Hematopoietic multipotent progenitor cell (in vitro differentiated cells): ENCODE results near the gene RIN3. TPM values are rescaled to one million over a fixed set of nuclear protein-coding genes. Genes with fewer than 3 reads are reported as not detected.

Experiments
- DNase-seq, 3 donors: peaks; one replicate each; pipeline ENCODE4 v3.0.0-alpha.2; 2011 to 2015; ENCODE audit warnings: low read depth in 2 of 3, low spot score in 2 of 3
- total RNA-seq: library from RNA; depleted of rRNA; stranded (reverse); fragments of >200 nt; gene quantifications from one replicate; pipeline ENCODE4 v1.2.3, GENCODE V29; 2012

RIN3 gene
- total RNA-seq, 1 donor = 73.5 TPM

GRCh38 chr14:92505826-92506225, 7.8 kb upstream of the RIN3 start:
- no peak for DNase-seq

DNA sequence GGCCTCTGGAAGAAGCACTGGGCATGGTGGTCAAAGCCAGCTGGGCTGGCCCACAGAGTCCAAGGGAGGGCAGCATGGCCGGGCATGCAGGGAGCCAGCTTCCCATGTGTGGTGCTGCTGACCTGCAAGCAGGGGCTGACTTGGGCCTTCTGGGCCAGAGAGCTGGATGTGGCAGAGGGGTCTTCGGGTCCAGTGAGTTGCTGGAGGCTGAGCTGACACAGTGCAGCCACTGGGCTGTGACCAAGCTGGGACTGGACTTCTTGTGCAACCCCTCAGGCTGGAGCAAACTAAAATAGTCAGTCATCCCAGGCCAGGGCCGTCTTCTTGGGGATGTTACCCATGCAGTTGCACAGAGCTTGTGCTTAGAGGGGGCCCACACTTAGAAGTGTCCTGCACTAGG, 7.3 kb upstream of the RIN3 start:
- no peak for DNase-seq

DNA sequence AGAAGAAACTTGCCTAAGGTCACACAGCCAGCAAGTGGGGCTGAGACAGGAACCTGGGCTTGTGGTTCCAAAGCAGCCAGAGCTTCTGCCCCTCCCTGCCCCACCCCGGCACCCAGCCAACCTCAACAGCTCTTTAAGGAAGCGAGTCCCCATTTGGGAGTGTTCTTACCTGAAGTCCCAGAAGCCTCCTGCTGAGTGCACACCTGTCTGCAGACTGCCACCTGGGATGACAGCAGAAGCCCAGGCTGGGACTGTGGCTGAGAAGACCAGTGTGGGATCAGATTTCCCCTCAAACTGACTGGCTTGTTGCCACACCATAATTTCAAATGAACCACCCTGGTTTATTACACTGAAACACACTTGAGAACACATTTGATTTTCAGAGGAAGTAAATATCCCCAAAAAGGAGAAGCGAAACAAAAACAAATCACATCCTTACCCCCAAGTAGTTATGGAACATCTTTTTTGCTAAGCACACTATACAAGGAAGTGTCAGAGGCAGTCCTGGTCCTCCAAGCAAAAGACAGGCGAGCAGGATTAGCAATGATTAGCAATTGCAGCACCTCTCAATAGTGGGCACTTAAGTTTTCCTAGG, 6.3 kb upstream of the RIN3 start:
- peak in 1 of 3 donors; percentile 72 for DNase-seq

DNA sequence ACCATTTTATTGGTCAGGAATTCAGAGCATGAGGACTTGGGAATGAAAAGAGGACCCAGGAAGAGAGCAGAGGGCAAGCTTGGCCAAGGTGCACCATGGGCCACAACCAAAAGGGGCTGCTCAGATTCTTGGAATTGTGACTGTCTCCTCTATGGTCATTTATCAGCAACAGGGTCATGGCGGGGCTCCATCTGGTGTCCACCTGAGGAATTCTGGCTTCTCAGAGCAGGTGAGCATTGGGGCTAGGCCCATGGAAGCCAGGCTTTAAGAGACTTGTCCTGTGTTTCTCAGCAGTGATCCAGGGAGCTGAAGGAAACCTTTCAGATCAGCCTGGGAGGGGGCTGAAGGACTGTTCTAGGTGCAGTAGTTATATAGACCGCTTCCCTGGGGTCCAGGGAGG, 2.6 kb upstream of the RIN3 start:
- DNase-seq = no peak

DNA sequence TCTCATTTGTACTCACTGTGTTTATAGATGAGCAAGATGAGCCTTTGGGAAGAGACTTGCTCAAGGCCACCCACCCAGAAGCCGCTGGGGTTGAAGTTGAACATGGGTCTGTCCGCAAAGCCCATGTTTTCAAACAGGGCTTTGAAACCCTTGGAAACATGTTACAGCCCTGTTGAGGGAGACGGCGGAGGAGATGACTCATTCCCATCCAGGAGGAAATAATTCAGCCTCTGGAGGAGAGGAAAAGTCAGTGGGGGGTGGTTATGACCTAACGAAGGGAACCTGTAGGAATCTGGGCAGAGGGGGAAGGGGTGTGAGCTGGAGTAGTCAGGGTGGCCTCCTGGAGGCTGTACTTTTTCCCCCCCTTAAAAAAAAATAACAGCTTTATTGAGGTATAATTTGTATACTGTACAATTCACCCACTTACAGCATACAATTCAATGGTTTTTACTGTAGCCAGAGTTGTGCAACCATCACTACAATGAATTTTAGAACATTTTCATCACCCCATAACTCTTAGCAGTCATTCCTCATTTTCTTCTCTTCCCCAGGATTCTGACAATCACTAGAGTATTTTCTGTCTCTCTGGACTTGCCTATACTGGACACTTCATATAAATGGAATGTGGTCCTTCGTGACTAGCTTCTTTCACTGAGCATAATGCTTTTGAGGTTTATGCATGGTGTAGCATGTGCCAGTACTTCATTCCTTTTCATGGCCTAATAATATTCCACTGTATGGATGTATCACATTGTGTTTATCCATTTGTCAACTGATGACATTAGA, 1.9 kb upstream of the RIN3 start:
- no peak for DNase-seq

- no peak for DNase-seq
Observed at GRCh38 chr14:92512807-92513203, 776 bp upstream of the RIN3 start.

GRCh38 chr14:92513966-92514843, 624 bp downstream of the RIN3 start:
- peak in 1 of 3 donors; percentile 21 for DNase-seq

DNA sequence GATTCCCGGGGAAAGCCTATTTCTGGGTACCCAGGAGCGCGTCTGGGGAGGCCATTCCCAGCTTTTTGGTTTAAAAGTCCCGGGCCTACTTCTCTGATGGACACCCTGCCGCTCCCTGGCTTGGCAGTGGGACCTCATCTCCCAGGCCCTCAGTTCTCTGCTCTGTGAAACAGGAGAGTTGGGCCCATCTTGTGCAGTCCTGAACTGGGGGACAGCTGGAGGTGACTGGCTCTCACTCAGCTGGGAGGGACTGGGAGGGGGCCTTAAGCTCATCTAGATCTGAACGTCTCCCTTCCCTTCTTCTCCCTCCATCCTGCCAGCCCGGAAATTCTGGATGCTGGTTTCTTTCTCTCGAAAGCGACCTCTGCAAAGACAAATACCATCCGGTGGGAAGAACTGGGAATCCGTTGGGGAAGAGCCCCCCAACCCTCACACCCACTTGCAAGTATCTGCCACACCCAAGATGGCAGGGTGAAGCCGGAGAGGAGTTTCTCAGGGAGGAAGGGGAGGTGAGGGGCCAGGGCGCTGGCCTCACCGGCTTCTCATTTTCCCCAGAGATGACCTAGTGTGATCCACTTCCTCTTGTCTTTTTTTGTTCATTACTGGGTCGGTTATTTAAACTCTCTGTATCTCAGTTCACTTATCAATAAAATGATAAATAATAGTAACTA, 1.4 kb downstream of the RIN3 start:
- no peak for DNase-seq

- peak in 1 of 3 donors; percentile 25 for DNase-seq
Observed at GRCh38 chr14:92515546-92516343, 2.2 kb downstream of the RIN3 start.

DNA sequence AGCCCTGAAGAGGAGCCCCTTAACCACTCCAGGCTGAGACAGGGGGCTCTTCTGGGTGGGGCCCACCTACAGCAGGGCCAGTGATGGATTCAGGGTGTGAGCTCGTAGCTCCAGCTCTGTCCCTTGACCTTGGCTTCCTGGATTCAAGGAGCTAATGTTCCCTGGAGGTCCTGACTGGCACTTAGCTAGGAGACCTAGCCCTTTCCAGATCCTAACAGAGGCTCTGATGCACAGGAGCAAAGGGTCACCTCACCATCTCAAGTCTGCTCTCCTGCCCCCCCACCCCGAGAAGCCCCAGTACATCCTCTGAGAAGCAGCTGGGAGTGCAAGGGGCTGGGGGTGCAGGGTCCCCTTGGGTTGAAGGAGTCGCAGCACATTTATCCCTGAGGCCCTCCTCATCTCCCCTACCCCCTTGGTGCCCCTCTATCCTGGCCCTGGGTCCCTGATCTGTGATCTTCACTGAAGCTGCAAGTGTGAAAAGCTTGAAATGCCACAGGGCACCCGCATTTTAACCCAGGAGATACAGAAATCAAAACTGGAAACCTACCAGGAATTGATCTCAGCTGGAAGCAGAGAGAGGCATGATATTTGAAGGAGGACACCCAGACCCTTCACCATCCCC, 2.9 kb downstream of the RIN3 start:
- DNase-seq = no peak

GRCh38 chr14:92516966-92517506, 3.5 kb downstream of the RIN3 start:
- DNase-seq = no peak

- no peak for DNase-seq
Observed at GRCh38 chr14:92517761-92518160, 4.2 kb downstream of the RIN3 start.

DNA sequence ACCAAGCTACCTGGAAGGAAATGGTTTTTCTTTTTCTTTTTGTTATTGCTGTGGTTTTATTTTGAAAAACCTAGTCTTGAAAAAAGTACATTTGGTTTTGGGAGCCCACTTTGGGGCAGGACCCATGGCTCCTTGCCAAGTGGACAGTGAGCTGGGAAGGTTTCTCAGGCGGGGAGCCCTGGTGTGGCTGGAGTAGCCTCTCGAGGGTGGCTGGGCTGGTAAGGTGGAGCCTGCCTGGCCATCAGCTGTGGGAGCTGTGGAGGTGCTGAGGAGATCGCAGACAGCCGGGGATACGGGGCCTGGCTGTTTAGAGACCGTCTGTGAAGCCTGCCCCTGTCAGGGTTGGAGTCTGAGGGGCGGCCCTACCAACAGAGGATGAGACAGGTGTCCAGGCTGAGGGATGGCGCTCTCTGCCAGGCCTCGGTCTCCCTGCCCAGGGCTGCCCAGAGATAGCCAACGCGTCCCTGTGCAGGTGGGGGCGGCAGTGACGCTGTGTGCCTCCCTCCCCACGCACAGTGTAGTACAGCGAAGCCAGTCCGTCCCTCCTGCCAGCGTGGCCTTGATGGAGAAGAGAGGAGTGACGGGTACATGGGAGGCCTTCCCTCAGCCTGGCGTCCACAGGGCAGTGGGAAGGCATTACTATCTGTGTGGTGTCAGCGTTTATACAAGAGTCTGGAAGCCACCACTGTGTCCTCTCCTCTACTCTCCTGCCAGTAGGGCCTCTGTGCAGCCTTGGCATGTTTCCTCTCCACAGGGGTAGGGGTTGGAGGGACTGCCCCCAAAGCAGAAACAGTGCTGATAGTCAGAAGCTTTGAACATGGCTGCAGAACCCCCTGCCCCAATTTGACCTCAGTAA, 5.9 kb downstream of the RIN3 start:
- DNase-seq = no peak

DNA sequence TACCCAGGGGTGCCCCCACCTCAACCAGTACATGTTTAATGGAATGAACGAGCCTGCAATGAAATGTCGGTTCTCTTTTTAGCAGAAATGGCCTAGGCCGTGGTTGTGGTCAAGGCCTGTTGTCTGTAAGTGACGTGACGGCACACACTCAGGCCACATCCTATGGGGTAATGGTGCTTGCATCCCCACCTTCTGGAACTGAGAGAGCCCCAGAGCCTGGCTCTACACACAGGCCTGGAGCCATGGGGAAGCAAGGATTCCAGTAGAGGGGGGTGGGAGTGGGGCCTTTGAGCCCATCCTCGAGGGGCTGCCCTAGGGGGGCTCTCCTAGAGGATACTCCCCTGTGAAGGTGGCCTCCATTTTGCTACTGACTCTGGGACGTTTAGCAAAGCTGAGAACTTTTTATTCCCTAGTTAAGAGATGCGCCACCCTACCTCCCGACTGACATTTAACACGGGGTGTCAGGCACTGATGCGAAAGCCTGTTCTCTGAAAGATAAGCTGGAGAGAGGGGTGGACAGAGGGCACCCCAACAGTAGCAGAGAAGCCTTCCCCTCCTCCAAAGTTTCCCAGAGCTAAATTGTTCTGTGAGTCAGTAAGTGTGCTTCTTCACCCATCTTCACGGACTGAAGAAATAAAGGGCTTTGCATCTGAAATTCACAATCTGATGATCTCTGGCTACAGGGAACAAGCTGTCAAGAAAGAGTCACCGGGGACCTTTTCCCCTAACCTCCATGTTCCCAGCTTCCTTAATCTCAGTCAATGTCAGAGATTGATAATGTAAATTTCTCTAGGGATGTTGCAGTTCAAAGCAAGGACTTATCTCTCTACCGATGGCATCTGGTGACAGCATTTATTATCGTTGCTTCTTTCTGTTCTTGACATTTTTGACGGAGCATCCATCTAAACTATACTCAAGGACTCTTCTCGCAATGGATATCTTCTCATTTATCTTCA, 6.8 kb downstream of the RIN3 start:
- DNase-seq = no peak

GRCh38 chr14:92521058-92521415, 7.5 kb downstream of the RIN3 start:
- no peak for DNase-seq

- no peak for DNase-seq
Observed at GRCh38 chr14:92523752-92524151, 10.2 kb downstream of the RIN3 start.

GRCh38 chr14:92524602-92525185, 11.1 kb downstream of the RIN3 start:
- DNase-seq = peak in 2 of 3 donors; percentile 55 to 72
